Measurements from ENCODE around the gene SYNE3.
A peak's percentile ranks its signal among the peaks of the same experiment; 100 is the strongest.

SYNE3 gene

GRCh38 chr14:95468448-95469133 lies 47.9 kb downstream of the SYNE3 start:
- peak; percentile 72 for DNase-seq

- no peak for DNase-seq
Measured at GRCh38 chr14:95467657-95468056, 48.8 kb downstream of the SYNE3 start.

- no peak for DNase-seq
Measured at GRCh38 chr14:95467232-95467631, 49.2 kb downstream of the SYNE3 start.
